Measurements from ENCODE around the gene CADM1.

DNA sequence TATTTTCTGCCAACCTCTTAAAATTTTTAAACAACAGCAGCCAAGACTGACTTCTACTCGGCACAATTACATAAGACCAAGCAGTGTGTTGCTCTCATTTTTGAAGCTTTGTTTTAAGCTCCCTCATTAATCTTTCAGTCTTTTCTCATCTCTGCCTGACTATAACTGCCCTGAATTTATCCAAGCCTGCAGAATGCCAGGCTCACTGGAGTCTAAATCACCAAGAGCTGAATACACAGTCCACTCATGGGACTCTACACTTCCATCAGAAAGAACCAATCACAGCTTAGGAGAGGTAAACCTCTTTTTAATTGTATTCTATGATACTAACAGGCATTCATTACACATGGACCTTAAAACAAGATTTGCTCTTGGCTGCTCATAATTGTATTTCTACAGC lies 178.7 kb downstream of the CADM1 start:
- TF ChIP-seq, protein P1, sequence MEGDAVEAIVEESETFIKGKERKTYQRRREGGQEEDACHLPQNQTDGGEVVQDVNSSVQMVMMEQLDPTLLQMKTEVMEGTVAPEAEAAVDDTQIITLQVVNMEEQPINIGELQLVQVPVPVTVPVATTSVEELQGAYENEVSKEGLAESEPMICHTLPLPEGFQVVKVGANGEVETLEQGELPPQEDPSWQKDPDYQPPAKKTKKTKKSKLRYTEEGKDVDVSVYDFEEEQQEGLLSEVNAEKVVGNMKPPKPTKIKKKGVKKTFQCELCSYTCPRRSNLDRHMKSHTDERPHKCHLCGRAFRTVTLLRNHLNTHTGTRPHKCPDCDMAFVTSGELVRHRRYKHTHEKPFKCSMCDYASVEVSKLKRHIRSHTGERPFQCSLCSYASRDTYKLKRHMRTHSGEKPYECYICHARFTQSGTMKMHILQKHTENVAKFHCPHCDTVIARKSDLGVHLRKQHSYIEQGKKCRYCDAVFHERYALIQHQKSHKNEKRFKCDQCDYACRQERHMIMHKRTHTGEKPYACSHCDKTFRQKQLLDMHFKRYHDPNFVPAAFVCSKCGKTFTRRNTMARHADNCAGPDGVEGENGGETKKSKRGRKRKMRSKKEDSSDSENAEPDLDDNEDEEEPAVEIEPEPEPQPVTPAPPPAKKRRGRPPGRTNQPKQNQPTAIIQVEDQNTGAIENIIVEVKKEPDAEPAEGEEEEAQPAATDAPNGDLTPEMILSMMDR (conservative IDR thresholded peaks at IDR 0.05 in 1 of 2, IDR thresholded peaks at IDR 0.05 in 1 of 2; ENCODE audit: low read depth in 1 of 2, low read length in 2 of 2): no peak
- TF ChIP-seq EZH2 (IDR thresholded peaks at IDR 0.05; ENCODE audit: low read length, missing control alignments): no peak
